Suprapubic skin (tissue), 4 donors: ENCODE results near the gene PNKP. TPM values are rescaled to one million over a fixed set of nuclear protein-coding genes. Genes with fewer than 3 reads are reported as not detected.

Experiments used
- DNase-seq, 2 donors: peaks; one replicate each; pipeline ENCODE4 v3.0.0-alpha.2; 2019; ENCODE audit warnings: low spot score in 2 of 2
- H3K27ac ChIP-seq: fragments of 200-600 bp; sonication (generic); one replicate; pipeline ENCODE4 v1.5.1; 2019
- H3K27me3 ChIP-seq: fragments of 200-600 bp; sonication (generic); one replicate; pipeline ENCODE4 v1.5.1; 2019
- H3K36me3 ChIP-seq: fragments of 200-600 bp; sonication (generic); one replicate; pipeline ENCODE4 v1.5.1; 2019
- H3K4me1 ChIP-seq: fragments of 200-600 bp; sonication (generic); one replicate; pipeline ENCODE4 v1.5.1; 2019
- H3K4me3 ChIP-seq: fragments of 200-600 bp; sonication (generic); one replicate; pipeline ENCODE4 v1.5.1; 2019; ENCODE audit warnings: mild to moderate bottlenecking
- H3K9me3 ChIP-seq: fragments of 200-600 bp; sonication (generic); one replicate; pipeline ENCODE4 v1.5.1; 2019
- CTCF ChIP-seq, 2 donors: fragments of 200-600 bp in 1 of 2; fragments of 450-650 bp in 1 of 2; sonication (generic) in 1 of 2; IDR thresholded peaks; one replicate each; pipeline ENCODE4 v1.5.1; 2016 to 2019; ENCODE audit warnings: antibody characterized with exemption in 2 of 2, mild to moderate bottlenecking in 1 of 2, moderate library complexity in 1 of 2
- EP300 ChIP-seq: sonication (generic); formaldehyde crosslinking; IDR thresholded peaks from one replicate; pipeline ENCODE4 v1.6.1; 2017; ENCODE audit warnings: antibody characterized with exemption
- POLR2A ChIP-seq, 2 donors: fragments of 450-650 bp; IDR thresholded peaks; one replicate each; pipeline ENCODE4 v1.6.1; 2017; ENCODE audit warnings: antibody characterized with exemption in 2 of 2, mild to moderate bottlenecking in 2 of 2, moderate library complexity in 2 of 2
- POLR2AphosphoS5 ChIP-seq, 3 donors: sonication (generic); formaldehyde crosslinking; IDR thresholded peaks; one replicate each; pipeline ENCODE4 v1.6.1; 2017; ENCODE audit warnings: antibody characterized with exemption in 3 of 3
- WGBS: methylation state at CpG from one replicate; pipeline ENCODE4 v1.1.5; 2018; 5-methylcytosine and 5-hydroxymethylcytosine counted together
- total RNA-seq, 4 donors: library from RNA; depleted of rRNA; stranded (reverse); fragments of >200 nt; gene quantifications; one replicate each; pipeline ENCODE4 v1.1.0, GENCODE V29; 2016

Gene PNKP
- total RNA-seq, 4 donors from 2014 or later, result 26.0 to 53.3 (median 40.5) TPM

- 0% methylated on average over 19 of the region's 45 CpGs for WGBS
- DNase-seq, result peak; percentile 99
- H3K9me3 ChIP-seq, result no peaks in the 10 kb centered on the region
- TF ChIP-seq POLR2A (IDR thresholded peaks at IDR 0.05) (no peak), POLR2AphosphoS5 (IDR thresholded peaks at IDR 0.05) (peak in 1 of 3 donors; percentile 95), EP300 (no peak), CTCF (IDR thresholded peaks at IDR 0.05) (peak; percentile 20 to 23)
- H3K27me3 ChIP-seq, result no peaks in the 10 kb centered on the region
- peaks cover 41% of the 10 kb centered on the region for H3K4me1 ChIP-seq
- no peaks in the 10 kb centered on the region for H3K36me3 ChIP-seq
- H3K4me3 ChIP-seq, result peak within 1 kb of the TSS; percentile 71
- peak within 1 kb of the TSS; percentile 89 for H3K27ac ChIP-seq
Measured at GRCh38 chr19:49812997-49813861, 54.1 kb downstream of the PNKP start, which contains the start of gene FUZ. FUZ (minus strand) TSS chr19:49813292; CDS start chr19:49813106, 186 bp downstream.

- H3K4me3 ChIP-seq, result peak overlapping the region; percentile 71
- H3K27me3 ChIP-seq, result no peaks in the 10 kb centered on the region
- H3K27ac ChIP-seq, result peak overlapping the region; percentile 89
- no peak for DNase-seq
- no peak for TF ChIP-seq EP300
- no peak for TF ChIP-seq POLR2A (IDR thresholded peaks at IDR 0.05)
- no peak for TF ChIP-seq POLR2AphosphoS5 (IDR thresholded peaks at IDR 0.05)
- no peak for TF ChIP-seq CTCF (IDR thresholded peaks at IDR 0.05)
- H3K4me1 ChIP-seq, result peaks cover 43% of the 10 kb centered on the region
- no peaks in the 10 kb centered on the region for H3K9me3 ChIP-seq
- WGBS, result 34% methylated on average over 11 of the region's 11 CpGs
- no peaks in the 10 kb centered on the region for H3K36me3 ChIP-seq
Measured at GRCh38 chr19:49812452-49812996, 54.9 kb downstream of the PNKP start.

GRCh38 chr19:49811328-49811727 lies 56.0 kb downstream of the PNKP start:
- Histone ChIP-seq H3K27ac (no peak overlapping the region), H3K9me3 (no peaks in the 10 kb centered on the region), H3K4me1 (peaks cover 36% of the 10 kb centered on the region), H3K27me3 (no peaks in the 10 kb centered on the region), H3K36me3 (peaks cover 6% of the 10 kb centered on the region), H3K4me3 (no peak overlapping the region)
- TF ChIP-seq CTCF (IDR thresholded peaks at IDR 0.05) (no peak), POLR2A (IDR thresholded peaks at IDR 0.05) (no peak), EP300 (no peak), POLR2AphosphoS5 (IDR thresholded peaks at IDR 0.05) (no peak)
- DNase-seq, result no peak
- 93% methylated on average over 6 of the region's 6 CpGs for WGBS

Other genes starting within 250 kb of the PNKP start
- gene RRAS, start 227.4 kb downstream of the PNKP start, total RNA-seq, result 10 to 100 TPM; 12.9 to 28.8 (median 18.6) TPM
- gene SCAF1, start 225.4 kb downstream of the PNKP start, total RNA-seq, result 10 to 100 TPM; 22.1 to 36.9 (median 28.5) TPM
- gene IRF3, start 201.7 kb downstream of the PNKP start, total RNA-seq, result 100 to 1,000 TPM in 1 of 4 donors, 10 to 100 TPM in 3; 61.3 to 164 (median 81.0) TPM
- 10 to 100 TPM in 1 of 4 donors, 1 to 10 TPM in 3; 3.1 to 28.0 (median 7.5) TPM for gene BCL2L12, start 201.6 kb downstream of the PNKP start, total RNA-seq
- gene PRMT1, start 190.3 kb downstream of the PNKP start, total RNA-seq, result 100 to 1,000 TPM; 101 to 142 (median 112) TPM
- gene ADM5, start 178.0 kb downstream of the PNKP start, total RNA-seq, result 1 to 10 TPM; 1.8 to 7.6 (median 4.1) TPM
- gene CPT1C, start 176.5 kb downstream of the PNKP start, total RNA-seq, result 1 to 10 TPM in 1 of 4 donors, under 1 TPM in 3; 0.57 to 1.2 (median 0.92) TPM
- 1 to 10 TPM in 2 of 4 donors, not detected in 2; 1.7 to 2.5 TPM for gene TSKS, start 104.3 kb downstream of the PNKP start, total RNA-seq
- gene AP2A1, start 100.6 kb downstream of the PNKP start, total RNA-seq, result 100 to 1,000 TPM in 1 of 4 donors, 10 to 100 TPM in 3; 78.1 to 101 (median 93.4) TPM
- gene FUZ, start 54.3 kb downstream of the PNKP start, total RNA-seq, result 10 to 100 TPM in 3 of 4 donors, 1 to 10 TPM in 1; 9.4 to 24.2 (median 14.4) TPM
- gene MED25, start 49.3 kb downstream of the PNKP start, total RNA-seq, result 10 to 100 TPM; 32.2 to 60.3 (median 40.8) TPM
- gene PTOV1, start 16.4 kb downstream of the PNKP start, total RNA-seq, result 100 to 1,000 TPM in 1 of 4 donors, 10 to 100 TPM in 3; 82.2 to 147 (median 91.2) TPM
- 10 to 100 TPM; 19.3 to 25.1 (median 20.0) TPM for gene AKT1S1, start 9.8 kb upstream of the PNKP start, total RNA-seq
- gene TBC1D17, start 10.1 kb upstream of the PNKP start, total RNA-seq, result 10 to 100 TPM; 40.5 to 93.4 (median 59.4) TPM
- gene IL4I1, start 29.3 kb upstream of the PNKP start, total RNA-seq, result under 1 TPM in 1 of 4 donors, not detected in 3; 0.89 TPM
- 1 to 10 TPM; 4.5 to 9.1 (median 6.7) TPM for gene ATF5, start 61.6 kb upstream of the PNKP start, total RNA-seq
- gene NUP62, start 61.9 kb upstream of the PNKP start, total RNA-seq, result 10 to 100 TPM; 40.3 to 46.2 (median 44.6) TPM
- gene SIGLEC11, start 93.6 kb upstream of the PNKP start, total RNA-seq, result under 1 TPM in 1 of 4 donors, not detected in 3; 0.30 TPM
- 10 to 100 TPM; 21.8 to 53.6 (median 35.8) TPM for gene VRK3, start 157.8 kb upstream of the PNKP start, total RNA-seq
- gene ZNF473, start 158.4 kb upstream of the PNKP start, total RNA-seq, result 10 to 100 TPM in 2 of 4 donors, 1 to 10 TPM in 2; 8.5 to 18.5 (median 12.2) TPM